Stimulated activated CD8-positive, alpha-beta memory T cell treated with anti-CD3 and anti-CD28 coated beads, Interleukin-2, amount 100 ng/mL, for 1 hour (primary cell): ENCODE results near the gene MESP2.
A peak's percentile ranks its signal among the peaks of the same experiment; 100 is the strongest.

ENCODE experiments used
- DNase-seq, 2 donors: peaks; one replicate each; pipeline ENCODE4 v3.0.0-alpha.2; 2020; ENCODE audit warnings: low read depth in 2 of 2

Gene MESP2

GRCh38 chr15:89776274-89777072, at the start of gene MESP2:
MESP2 (plus strand) TSS chr15:89776332; CDS start chr15:89776358, 26 bp downstream.
- peak in 1 of 2 donors; percentile 16 for DNase-seq

GRCh38 chr15:89728254-89728653, 47.9 kb upstream of the MESP2 start:
- no peak for DNase-seq

- no peak for DNase-seq
Observed at GRCh38 chr15:89731275-89731674, 44.9 kb upstream of the MESP2 start.

- DNase-seq: no peak
Observed at GRCh38 chr15:89732451-89733172, 43.5 kb upstream of the MESP2 start.

GRCh38 chr15:89735773-89736172, 40.4 kb upstream of the MESP2 start:
- no peak for DNase-seq

- no peak for DNase-seq
Observed at GRCh38 chr15:89740137-89740536, 36.0 kb upstream of the MESP2 start.

- DNase-seq: no peak
Observed at GRCh38 chr15:89743011-89743410, 33.1 kb upstream of the MESP2 start.

- no peak for DNase-seq
Observed at GRCh38 chr15:89743594-89743993, 32.5 kb upstream of the MESP2 start.

- DNase-seq: no peak
Observed at GRCh38 chr15:89745131-89745530, 31.0 kb upstream of the MESP2 start.

GRCh38 chr15:89745768-89746167, 30.4 kb upstream of the MESP2 start:
- DNase-seq: no peak

- no peak for DNase-seq
Observed at GRCh38 chr15:89746386-89746780, 29.7 kb upstream of the MESP2 start.

- no peak for DNase-seq
Observed at GRCh38 chr15:89747708-89748682, 28.1 kb upstream of the MESP2 start.

GRCh38 chr15:89749054-89749453, 27.1 kb upstream of the MESP2 start:
- DNase-seq: no peak

GRCh38 chr15:89749526-89749925, 26.6 kb upstream of the MESP2 start:
- DNase-seq: no peak

- DNase-seq: no peak
Observed at GRCh38 chr15:89749951-89750559, 26.1 kb upstream of the MESP2 start.

- peak; percentile 75 to 77 for DNase-seq
Observed at GRCh38 chr15:89750560-89751542, 25.3 kb upstream of the MESP2 start, which contains the start of gene MESP1. MESP1 (minus strand) TSS chr15:89751249; CDS start chr15:89751231, 18 bp downstream.

GRCh38 chr15:89751748-89752147, 24.4 kb upstream of the MESP2 start:
- no peak for DNase-seq

GRCh38 chr15:89753855-89754254, 22.3 kb upstream of the MESP2 start:
- DNase-seq: no peak

- DNase-seq: no peak
Observed at GRCh38 chr15:89754361-89755154, 21.6 kb upstream of the MESP2 start.
